ENCODE data around the gene PGLYRP4.

DNA sequence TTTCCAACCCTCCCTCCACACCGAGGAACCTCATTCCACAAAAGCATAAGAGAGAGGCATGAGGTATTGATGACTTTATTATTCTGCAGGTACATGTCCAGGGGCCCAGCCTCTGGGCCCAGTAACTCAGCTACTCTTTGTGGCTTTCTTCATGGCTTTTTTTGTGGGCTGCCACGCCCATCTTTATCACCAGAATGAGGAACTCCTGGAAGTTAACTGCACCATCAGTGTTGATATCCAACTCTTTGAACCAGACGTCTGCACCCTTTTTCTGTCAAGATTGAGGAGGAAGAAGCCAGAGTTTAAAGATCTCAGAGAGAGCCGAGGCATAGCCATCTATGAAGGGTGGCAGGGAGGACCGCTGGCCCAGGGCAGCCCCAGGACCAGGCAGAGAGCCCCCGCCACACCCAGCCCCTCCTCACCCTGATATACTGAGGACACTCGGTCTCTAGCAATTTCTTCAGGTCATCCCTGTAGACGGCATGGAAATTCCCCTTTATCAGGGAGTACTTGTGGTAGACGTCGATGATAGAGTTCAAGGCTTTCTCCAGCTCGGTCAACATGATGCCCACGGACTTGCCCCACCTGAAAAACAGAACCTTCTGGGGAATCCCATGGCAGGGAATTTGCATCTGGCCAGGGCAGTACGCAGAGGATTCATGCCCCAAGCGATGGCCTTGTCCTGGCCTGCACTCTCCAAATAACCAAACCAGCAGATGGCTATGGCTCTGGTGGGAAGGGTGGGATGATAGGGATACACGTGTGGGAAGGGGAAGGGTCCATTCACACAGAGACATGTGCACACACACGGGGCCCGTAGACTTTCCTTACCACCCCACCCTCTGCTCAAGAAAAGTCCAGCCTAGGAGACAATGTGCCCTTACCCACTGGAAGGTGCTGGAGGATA lies 41.6 kb upstream of the PGLYRP4 start:
- TF ChIP-seq, protein P1, sequence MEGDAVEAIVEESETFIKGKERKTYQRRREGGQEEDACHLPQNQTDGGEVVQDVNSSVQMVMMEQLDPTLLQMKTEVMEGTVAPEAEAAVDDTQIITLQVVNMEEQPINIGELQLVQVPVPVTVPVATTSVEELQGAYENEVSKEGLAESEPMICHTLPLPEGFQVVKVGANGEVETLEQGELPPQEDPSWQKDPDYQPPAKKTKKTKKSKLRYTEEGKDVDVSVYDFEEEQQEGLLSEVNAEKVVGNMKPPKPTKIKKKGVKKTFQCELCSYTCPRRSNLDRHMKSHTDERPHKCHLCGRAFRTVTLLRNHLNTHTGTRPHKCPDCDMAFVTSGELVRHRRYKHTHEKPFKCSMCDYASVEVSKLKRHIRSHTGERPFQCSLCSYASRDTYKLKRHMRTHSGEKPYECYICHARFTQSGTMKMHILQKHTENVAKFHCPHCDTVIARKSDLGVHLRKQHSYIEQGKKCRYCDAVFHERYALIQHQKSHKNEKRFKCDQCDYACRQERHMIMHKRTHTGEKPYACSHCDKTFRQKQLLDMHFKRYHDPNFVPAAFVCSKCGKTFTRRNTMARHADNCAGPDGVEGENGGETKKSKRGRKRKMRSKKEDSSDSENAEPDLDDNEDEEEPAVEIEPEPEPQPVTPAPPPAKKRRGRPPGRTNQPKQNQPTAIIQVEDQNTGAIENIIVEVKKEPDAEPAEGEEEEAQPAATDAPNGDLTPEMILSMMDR (IDR thresholded peaks at IDR 0.05; ENCODE audit: low read length): no peak
- no peak for TF ChIP-seq EZH2 (IDR thresholded peaks at IDR 0.05; ENCODE audit: borderline replicate concordance, low read length)

Data from OCI-LY1 (cell line).